SH-SY5Y (cell line): ENCODE measurements around the gene PRUNE1.

ENCODE experiments used
- GATA2 ChIP-seq: IDR thresholded peaks from 2 replicates; pipeline ENCODE4 v1.6.1; 2011; ENCODE audit warnings: mild to moderate bottlenecking, low read depth, low read length
- GATA3 ChIP-seq: IDR thresholded peaks from 2 replicates; pipeline ENCODE4 v1.6.1; 2011; ENCODE audit warnings: low read depth, mild to moderate bottlenecking, low read length, moderate library complexity

DNA sequence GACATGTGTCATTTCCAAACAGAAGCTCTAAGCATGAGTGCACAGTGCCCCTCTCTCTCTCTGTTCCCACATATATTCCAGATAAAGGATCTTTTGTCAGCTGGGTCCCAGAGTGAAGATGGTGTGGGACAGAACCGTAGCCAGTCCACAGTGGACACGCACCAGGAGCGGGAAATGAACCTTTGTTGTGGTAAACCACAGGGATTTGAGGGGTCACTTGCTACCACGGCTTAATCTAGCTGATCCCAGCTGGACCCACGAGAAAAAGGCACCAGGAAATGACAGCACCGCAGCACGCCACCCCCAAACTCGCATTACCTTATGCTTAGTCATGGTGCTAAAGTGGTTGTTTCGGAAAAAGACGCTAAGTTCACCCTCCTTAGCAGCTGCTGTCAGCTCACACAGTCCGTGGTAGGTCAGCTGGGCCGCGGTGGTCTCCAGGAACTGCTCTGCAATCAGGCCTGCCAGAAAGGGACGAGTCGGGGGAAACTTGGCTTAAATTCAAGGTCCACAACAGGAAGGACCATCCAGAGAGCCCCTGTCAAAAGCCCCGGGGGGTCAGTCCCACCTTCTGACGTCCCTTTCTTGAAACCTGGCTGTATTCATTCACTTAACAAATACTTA is 9.1 kb upstream of the PRUNE1 start:
- TF ChIP-seq GATA2 (no peak), GATA3 (no peak)
